GM21619 (cell line): ENCODE measurements around the gene CCDC167.

Source experiments
- ATAC-seq: cut with Tn5 transposase; IDR thresholded peaks from one replicate; pipeline ENCODE4 v1.9.1; 2021; ENCODE audit not compliant: unreplicated experiment

CCDC167 gene

GRCh38 chr6:37491171-37491829 is 8.4 kb downstream of the CCDC167 start:
- no peak for ATAC-seq

- ATAC-seq: no peak
Measured at GRCh38 chr6:37490536-37491170, 9.0 kb downstream of the CCDC167 start.

- ATAC-seq: no peak
Measured at GRCh38 chr6:37489697-37490336, 9.9 kb downstream of the CCDC167 start.

GRCh38 chr6:37488476-37488875 is 11.2 kb downstream of the CCDC167 start:
- ATAC-seq: no peak

GRCh38 chr6:37487591-37488380 is 11.9 kb downstream of the CCDC167 start:
- ATAC-seq: no peak

- ATAC-seq: no peak
Measured at GRCh38 chr6:37486121-37486839, 13.4 kb downstream of the CCDC167 start.

- ATAC-seq: no peak
Measured at GRCh38 chr6:37485291-37485702, 14.4 kb downstream of the CCDC167 start.

- no peak for ATAC-seq
Measured at GRCh38 chr6:37484786-37485170, 14.9 kb downstream of the CCDC167 start.

GRCh38 chr6:37483917-37484785 is 15.5 kb downstream of the CCDC167 start:
- no peak for ATAC-seq

- no peak for ATAC-seq
Measured at GRCh38 chr6:37483252-37483901, 16.3 kb downstream of the CCDC167 start.

- ATAC-seq: no peak
Measured at GRCh38 chr6:37482606-37483251, 17.0 kb downstream of the CCDC167 start.

GRCh38 chr6:37481711-37482605 is 17.7 kb downstream of the CCDC167 start:
- ATAC-seq: no peak

- no peak for ATAC-seq
Measured at GRCh38 chr6:37480951-37481534, 18.6 kb downstream of the CCDC167 start.

GRCh38 chr6:37480118-37480736 is 19.5 kb downstream of the CCDC167 start:
- no peak for ATAC-seq

- no peak for ATAC-seq
Measured at GRCh38 chr6:37479266-37479854, 20.3 kb downstream of the CCDC167 start.

GRCh38 chr6:37478827-37479226 is 20.9 kb downstream of the CCDC167 start:
- no peak for ATAC-seq
